ENCODE data around the gene PTPRR.
"Not testable (repeated sequence)": the region's sequence is repeated elsewhere in the genome, so short reads cannot be mapped to it uniquely, and the experiment has no call there.

PTPRR gene

GRCh38 chr12:70744178-70744577 lies 176.4 kb downstream of the PTPRR start:
- Histone ChIP-seq H4K20me1 (no peaks in the 10 kb centered on the region), H3K4me2 (no peak overlapping the region), H3K4me1 (no peaks in the 10 kb centered on the region), H3K4me3 (no peak overlapping the region), H3K27ac (no peak overlapping the region), H3K36me3 (no peaks in the 10 kb centered on the region), H3K9me3 (no peaks in the 10 kb centered on the region), H3K27me3 (no peaks in the 10 kb centered on the region), H3K9ac (no peak overlapping the region)
- TF ChIP-seq Cebpa-rat (IDR thresholded peaks at IDR 0.05), result no peak

- H3K27ac ChIP-seq, result no peak overlapping the region
- no peak overlapping the region for H3K9ac ChIP-seq
- no peaks in the 10 kb centered on the region; the same call in 1 of the 2 replicates for H3K9me3 ChIP-seq
- no peaks in the 10 kb centered on the region for H4K20me1 ChIP-seq
- no peak overlapping the region for H3K4me3 ChIP-seq
- H3K36me3 ChIP-seq, result no peaks in the 10 kb centered on the region
- H3K4me2 ChIP-seq, result no peak overlapping the region
- H3K4me1 ChIP-seq, result no peaks in the 10 kb centered on the region
- no peak for TF ChIP-seq Cebpa-rat (IDR thresholded peaks at IDR 0.05)
- no peaks in the 10 kb centered on the region for H3K27me3 ChIP-seq
These were observed 179.3 kb downstream of the PTPRR start for GRCh38 chr12:70741256-70741655.

- no peak overlapping the region for H3K27ac ChIP-seq
- H4K20me1 ChIP-seq, result no peaks in the 10 kb centered on the region
- H3K4me1 ChIP-seq, result no peaks in the 10 kb centered on the region
- H3K36me3 ChIP-seq, result no peaks in the 10 kb centered on the region
- H3K9me3 ChIP-seq, result peaks cover 13% of the 10 kb centered on the region
- no peak overlapping the region for H3K4me3 ChIP-seq
- no peak overlapping the region for H3K9ac ChIP-seq
- no peak for TF ChIP-seq Cebpa-rat (IDR thresholded peaks at IDR 0.05)
- H3K27me3 ChIP-seq, result no peaks in the 10 kb centered on the region
- no peak overlapping the region for H3K4me2 ChIP-seq
These were observed 180.8 kb downstream of the PTPRR start for GRCh38 chr12:70739756-70740155.

- no peaks in the 10 kb centered on the region for H4K20me1 ChIP-seq
- TF ChIP-seq Cebpa-rat (IDR thresholded peaks at IDR 0.05), result no peak
These were observed 184.0 kb downstream of the PTPRR start for GRCh38 chr12:70736351-70737133.

GRCh38 chr12:70735197-70735596 lies 185.3 kb downstream of the PTPRR start:
- not testable (repeated sequence) for H3K4me3 ChIP-seq, H4K20me1 ChIP-seq, H3K36me3 ChIP-seq, H3K27me3 ChIP-seq, H3K4me1 ChIP-seq, H3K9ac ChIP-seq, H3K27ac ChIP-seq, H3K4me2 ChIP-seq
- peaks cover 15% of the 10 kb centered on the region for H3K9me3 ChIP-seq

More at GRCh38 chr12:70736351-70737133, 184.0 kb downstream of the PTPRR start:
- Histone ChIP-seq H3K9ac (no peak overlapping the region), H3K27ac (no peak overlapping the region), H3K9me3 (peaks cover 15% of the 10 kb centered on the region), H3K27me3 (no peaks in the 10 kb centered on the region), H3K36me3 (no peaks in the 10 kb centered on the region), H3K4me2 (no peak overlapping the region), H3K4me1 (no peaks in the 10 kb centered on the region), H3K4me3 (no peak overlapping the region)

GRCh38 chr12:70733385-70733784 lies 187.2 kb downstream of the PTPRR start:
- H3K4me2 ChIP-seq, result no peak overlapping the region
- H3K27ac ChIP-seq, result no peak overlapping the region
- no peaks in the 10 kb centered on the region for H3K4me1 ChIP-seq
- no peaks in the 10 kb centered on the region for H3K36me3 ChIP-seq
- no peak for TF ChIP-seq Cebpa-rat (IDR thresholded peaks at IDR 0.05)
- peaks cover 15% of the 10 kb centered on the region for H3K9me3 ChIP-seq
- H3K27me3 ChIP-seq, result no peaks in the 10 kb centered on the region
- H4K20me1 ChIP-seq, result no peaks in the 10 kb centered on the region
- no peak overlapping the region for H3K4me3 ChIP-seq
- no peak overlapping the region for H3K9ac ChIP-seq

- Histone ChIP-seq H3K36me3 (no peaks in the 10 kb centered on the region), H3K4me3 (no peak overlapping the region), H3K4me1 (no peaks in the 10 kb centered on the region), H3K9me3 (peaks cover 15% of the 10 kb centered on the region), H4K20me1 (no peaks in the 10 kb centered on the region), H3K4me2 (no peak overlapping the region), H3K27me3 (no peaks in the 10 kb centered on the region), H3K27ac (no peak overlapping the region), H3K9ac (no peak overlapping the region)
- TF ChIP-seq Cebpa-rat (IDR thresholded peaks at IDR 0.05), result no peak
These were observed 188.3 kb downstream of the PTPRR start for GRCh38 chr12:70732287-70732686.

GRCh38 chr12:70730675-70731180 lies 189.8 kb downstream of the PTPRR start:
- H3K4me2 ChIP-seq, result no peak overlapping the region
- H3K9ac ChIP-seq, result no peak overlapping the region
- H4K20me1 ChIP-seq, result no peaks in the 10 kb centered on the region
- H3K4me3 ChIP-seq, result no peak overlapping the region
- no peaks in the 10 kb centered on the region for H3K36me3 ChIP-seq
- no peaks in the 10 kb centered on the region for H3K27me3 ChIP-seq
- no peak for TF ChIP-seq Cebpa-rat (IDR thresholded peaks at IDR 0.05)
- H3K27ac ChIP-seq, result no peak overlapping the region
- peaks cover 13% of the 10 kb centered on the region for H3K9me3 ChIP-seq
- no peaks in the 10 kb centered on the region for H3K4me1 ChIP-seq

- no peaks in the 10 kb centered on the region for H3K36me3 ChIP-seq
- TF ChIP-seq Cebpa-rat (IDR thresholded peaks at IDR 0.05), result no peak
- H3K27ac ChIP-seq, result no peak overlapping the region
- H3K4me1 ChIP-seq, result peaks cover 12% of the 10 kb centered on the region
- no peaks in the 10 kb centered on the region for H3K9me3 ChIP-seq
- H3K4me2 ChIP-seq, result no peak overlapping the region
- H3K4me3 ChIP-seq, result no peak overlapping the region
- H3K9ac ChIP-seq, result no peak overlapping the region
- no peaks in the 10 kb centered on the region for H4K20me1 ChIP-seq
- no peaks in the 10 kb centered on the region for H3K27me3 ChIP-seq
These were observed 196.1 kb downstream of the PTPRR start for GRCh38 chr12:70724444-70724843.

GRCh38 chr12:70722584-70723343 lies 197.8 kb downstream of the PTPRR start:
- Histone ChIP-seq H3K9me3 (no peaks in the 10 kb centered on the region), H3K27ac (no peak overlapping the region), H3K4me3 (no peak overlapping the region), H3K4me1 (peaks cover 12% of the 10 kb centered on the region), H4K20me1 (no peaks in the 10 kb centered on the region), H3K36me3 (no peaks in the 10 kb centered on the region), H3K9ac (no peak overlapping the region), H3K4me2 (peak overlapping the region; percentile 36), H3K27me3 (no peaks in the 10 kb centered on the region)
- no peak for TF ChIP-seq Cebpa-rat (IDR thresholded peaks at IDR 0.05)
